ENCODE data around the gene CLIC5.

Gene CLIC5

GRCh38 chr6:46035242-46035641, 19.6 kb upstream of the CLIC5 start:
- DNase-seq = no peak

- no peak for DNase-seq
Observed at GRCh38 chr6:46032110-46032998, 16.7 kb upstream of the CLIC5 start.

GRCh38 chr6:46029602-46030001, 13.9 kb upstream of the CLIC5 start:
- no peak for DNase-seq

GRCh38 chr6:46026307-46026706, 10.6 kb upstream of the CLIC5 start:
- no peak for DNase-seq

GRCh38 chr6:46025573-46025972, 9.9 kb upstream of the CLIC5 start:
- no peak for DNase-seq

GRCh38 chr6:46024124-46024769, 8.6 kb upstream of the CLIC5 start:
- no peak for DNase-seq

- DNase-seq = no peak
Observed at GRCh38 chr6:46023216-46023915, 7.7 kb upstream of the CLIC5 start.

- no peak for DNase-seq
Observed at GRCh38 chr6:46022106-46022948, 6.7 kb upstream of the CLIC5 start.

- DNase-seq = no peak
Observed at GRCh38 chr6:46017726-46018125, 2.1 kb upstream of the CLIC5 start.

- DNase-seq = no peak
Observed at GRCh38 chr6:46016063-46016608, 476 bp upstream of the CLIC5 start.

GRCh38 chr6:46014511-46015118, 1.0 kb downstream of the CLIC5 start:
- no peak for DNase-seq

GRCh38 chr6:46014046-46014445, 1.6 kb downstream of the CLIC5 start:
- DNase-seq = no peak

GRCh38 chr6:46013639-46014038, 2.0 kb downstream of the CLIC5 start:
- no peak for DNase-seq

GRCh38 chr6:46012834-46013233, 2.8 kb downstream of the CLIC5 start:
- no peak for DNase-seq

- DNase-seq = no peak
Observed at GRCh38 chr6:46011188-46012085, 4.2 kb downstream of the CLIC5 start.

- DNase-seq = no peak
Observed at GRCh38 chr6:46010771-46011170, 4.9 kb downstream of the CLIC5 start.

- DNase-seq = no peak
Observed at GRCh38 chr6:46010270-46010669, 5.4 kb downstream of the CLIC5 start.

GRCh38 chr6:46002264-46002663, 13.4 kb downstream of the CLIC5 start:
- DNase-seq = no peak

GRCh38 chr6:46000905-46001304, 14.8 kb downstream of the CLIC5 start:
- no peak for DNase-seq

GRCh38 chr6:45998524-45998923, 17.1 kb downstream of the CLIC5 start:
- no peak for DNase-seq
